ENCODE data around the gene METTL25. TPM values are rescaled to one million over a fixed set of nuclear protein-coding genes. Genes with fewer than 3 reads are reported as not detected.

The METTL25 gene
- total RNA-seq, 1 donor from 2014 or later, result 14.3 TPM

GRCh38 chr12:82514880-82515279, 156.6 kb downstream of the METTL25 start:
- H3K27ac Mint-ChIP-seq, result no peak overlapping the region
- H3K4me1 Mint-ChIP-seq (ENCODE audit: unreplicated experiment), result no peaks in the 10 kb centered on the region

GRCh38 chr12:82515652-82516051, 157.3 kb downstream of the METTL25 start:
- Mint-ChIP-seq H3K9me3 (no peaks in the 10 kb centered on the region), H3K27ac (no peak overlapping the region), H3K4me1 (ENCODE audit: unreplicated experiment) (no peaks in the 10 kb centered on the region), H3K27me3 (no peaks in the 10 kb centered on the region), H3K36me3 (no peaks in the 10 kb centered on the region), H3K4me3 (no peak overlapping the region)
- no peak for TF ChIP-seq CTCF (conservative IDR thresholded peaks at IDR 0.05)
- no peak for DNase-seq (ENCODE audit: extremely low spot score, unreplicated experiment)

More at GRCh38 chr12:82514880-82515279, 156.6 kb downstream of the METTL25 start:
- Mint-ChIP-seq H3K36me3 (no peaks in the 10 kb centered on the region), H3K4me3 (no peak overlapping the region), H3K27me3 (no peaks in the 10 kb centered on the region), H3K9me3 (no peaks in the 10 kb centered on the region)
- TF ChIP-seq CTCF (conservative IDR thresholded peaks at IDR 0.05), result no peak
- DNase-seq (ENCODE audit: extremely low spot score, unreplicated experiment), result no peak

- Mint-ChIP-seq H3K27me3 (no peaks in the 10 kb centered on the region), H3K27ac (no peak overlapping the region), H3K9me3 (no peaks in the 10 kb centered on the region), H3K36me3 (no peaks in the 10 kb centered on the region), H3K4me3 (no peak overlapping the region), H3K4me1 (ENCODE audit: unreplicated experiment) (no peaks in the 10 kb centered on the region)
- TF ChIP-seq CTCF (conservative IDR thresholded peaks at IDR 0.05), result peak; percentile 63
- DNase-seq (ENCODE audit: extremely low spot score, unreplicated experiment), result no peak
Observed at GRCh38 chr12:82517027-82517426, 158.7 kb downstream of the METTL25 start.

- Mint-ChIP-seq H3K27me3 (no peaks in the 10 kb centered on the region), H3K4me3 (no peak overlapping the region), H3K27ac (no peak overlapping the region), H3K9me3 (no peaks in the 10 kb centered on the region), H3K36me3 (no peaks in the 10 kb centered on the region), H3K4me1 (ENCODE audit: unreplicated experiment) (no peaks in the 10 kb centered on the region)
- TF ChIP-seq CTCF (conservative IDR thresholded peaks at IDR 0.05), result no peak
- DNase-seq (ENCODE audit: extremely low spot score, unreplicated experiment), result no peak
Observed at GRCh38 chr12:82517808-82518207, 159.5 kb downstream of the METTL25 start.

- no peaks in the 10 kb centered on the region for H3K27me3 Mint-ChIP-seq
- no peak for DNase-seq (ENCODE audit: extremely low spot score, unreplicated experiment)
- no peaks in the 10 kb centered on the region for H3K9me3 Mint-ChIP-seq
- no peak overlapping the region for H3K4me3 Mint-ChIP-seq
- TF ChIP-seq CTCF (conservative IDR thresholded peaks at IDR 0.05), result no peak
- no peak overlapping the region for H3K27ac Mint-ChIP-seq
- no peaks in the 10 kb centered on the region for H3K36me3 Mint-ChIP-seq
- peaks cover 7% of the 10 kb centered on the region for H3K4me1 Mint-ChIP-seq (ENCODE audit: unreplicated experiment)
Observed at GRCh38 chr12:82519510-82519909, 161.2 kb downstream of the METTL25 start.

GRCh38 chr12:82522285-82522684, 164.0 kb downstream of the METTL25 start:
- no peak for TF ChIP-seq CTCF (conservative IDR thresholded peaks at IDR 0.05)
- Mint-ChIP-seq H3K27ac (no peak overlapping the region), H3K36me3 (no peaks in the 10 kb centered on the region), H3K4me1 (ENCODE audit: unreplicated experiment) (peaks cover 14% of the 10 kb centered on the region), H3K27me3 (no peaks in the 10 kb centered on the region), H3K9me3 (no peaks in the 10 kb centered on the region), H3K4me3 (no peak overlapping the region)
- no peak for DNase-seq (ENCODE audit: extremely low spot score, unreplicated experiment)

All from type B pancreatic cell (in vitro differentiated cells).